ENCODE results near the gene LST1. TPM values are rescaled to one million over a fixed set of nuclear protein-coding genes. Genes with fewer than 3 reads are reported as not detected.

Gene LST1
- total RNA-seq, 1 experiment from 2014 or later, result not detected

- Histone ChIP-seq H3K27me3 (ENCODE audit: low read length) (no peaks in the 10 kb centered on the region), H3K36me3 (ENCODE audit: low read depth, low read length) (no peaks in the 10 kb centered on the region), H2AFZ (ENCODE audit: low read length) (no peak overlapping the region), H3K79me2 (ENCODE audit: low read length) (no peaks in the 10 kb centered on the region), H3K9me2 (replicated peaks; ENCODE audit: low read length) (no peaks in the 10 kb centered on the region), H3K4me2 (ENCODE audit: low read length) (no peak overlapping the region), H3F3A (ENCODE audit: low read length, unreplicated experiment) (no peaks in the 10 kb centered on the region), H3K4me3 (ENCODE audit: low read length) (no peak overlapping the region), H3K9me3 (ENCODE audit: low read length) (no peaks in the 10 kb centered on the region), H3K4me1 (ENCODE audit: insufficient read depth, low read length) (no peaks in the 10 kb centered on the region), H3K27ac (ENCODE audit: low read length) (no peak overlapping the region), H4K20me1 (ENCODE audit: low read length) (no peaks in the 10 kb centered on the region), H3K9ac (ENCODE audit: low read length) (no peak overlapping the region)
- POLR2A ChIA-PET (ENCODE audit: unreplicated experiment), result interaction anchor here (0.5 kb wide), 1 partner anchor 72 kb away, joined by 5 read pairs; the partner anchor contains the start of gene GPANK1
- ATAC-seq, result no peak
- intact Hi-C loops (cut with micrococcal nuclease), result no loop called here
- BruUV-seq (replicated peaks), result no TSS peak
- CTCF ChIA-PET, result no interaction called here
- TF ChIP-seq EZH2phosphoT487 (IDR thresholded peaks at IDR 0.05; ENCODE audit: borderline replicate concordance, low read length), result no peak
- no peak for DNase-seq
Measured at GRCh38 chr6:31592396-31592771, 6.3 kb downstream of the LST1 start.

GRCh38 chr6:31597006-31597405, 10.9 kb downstream of the LST1 start:
- no TSS peak for BruUV-seq (replicated peaks)
- ChIA-PET POLR2A (ENCODE audit: unreplicated experiment) (no interaction called here), CTCF (interaction anchor here (0.7 to 3.5 kb wide), 3 partner anchors 16 to 46 kb away, joined by 3 to 37 read pairs (median 4); no protein-coding TSS in a partner anchor)
- no peaks in the 10 kb centered on the region for H3K36me3 ChIP-seq (ENCODE audit: low read depth, low read length)
- ATAC-seq, result peak; percentile 76
- H3K9me3 ChIP-seq (ENCODE audit: low read length), result no peaks in the 10 kb centered on the region
- H3K4me2 ChIP-seq (ENCODE audit: low read length), result no peak overlapping the region
- H3K27me3 ChIP-seq (ENCODE audit: low read length), result no peaks in the 10 kb centered on the region
- H3K9ac ChIP-seq (ENCODE audit: low read length), result no peak overlapping the region
- no peaks in the 10 kb centered on the region for H3K79me2 ChIP-seq (ENCODE audit: low read length)
- H3K4me1 ChIP-seq (ENCODE audit: insufficient read depth, low read length), result no peaks in the 10 kb centered on the region
- peak; percentile 61 for TF ChIP-seq CTCF (conservative IDR thresholded peaks at IDR 0.05; ENCODE audit: low read depth, low read length)
- TF ChIP-seq EZH2phosphoT487 (IDR thresholded peaks at IDR 0.05; ENCODE audit: borderline replicate concordance, low read length), result no peak
- no peak for TF ChIP-seq EZH2 (IDR thresholded peaks at IDR 0.05; ENCODE audit: low read length, unreplicated experiment)
- H3F3A ChIP-seq (ENCODE audit: low read length, unreplicated experiment), result no peaks in the 10 kb centered on the region
- DNase-seq, result peak; percentile 58
- H2AFZ ChIP-seq (ENCODE audit: low read length), result no peak overlapping the region
- H4K20me1 ChIP-seq (ENCODE audit: low read length), result no peaks in the 10 kb centered on the region
- no peak overlapping the region for H3K4me3 ChIP-seq (ENCODE audit: low read length)
- H3K27ac ChIP-seq (ENCODE audit: low read length), result no peak overlapping the region
- intact Hi-C loops (cut with micrococcal nuclease), result no loop called here
- H3K9me2 ChIP-seq (replicated peaks; ENCODE audit: low read length), result no peaks in the 10 kb centered on the region

- TF ChIP-seq EZH2phosphoT487 (IDR thresholded peaks at IDR 0.05; ENCODE audit: borderline replicate concordance, low read length) (no peak), EZH2 (IDR thresholded peaks at IDR 0.05; ENCODE audit: low read length, unreplicated experiment) (no peak)
- ATAC-seq (no peak), DNase-seq (no peak)
- no peaks in the 10 kb centered on the region for H3F3A ChIP-seq (ENCODE audit: low read length, unreplicated experiment)
- H3K27me3 ChIP-seq (ENCODE audit: low read length), result no peaks in the 10 kb centered on the region
- H3K4me1 ChIP-seq (ENCODE audit: insufficient read depth, low read length), result no peaks in the 10 kb centered on the region
- ChIA-PET POLR2A (ENCODE audit: unreplicated experiment) (no interaction called here), CTCF (no interaction called here)
- H3K9me3 ChIP-seq (ENCODE audit: low read length), result no peaks in the 10 kb centered on the region
- H3K4me3 ChIP-seq (ENCODE audit: low read length), result no peak overlapping the region
- no peak overlapping the region for H2AFZ ChIP-seq (ENCODE audit: low read length)
- no TSS peak for BruUV-seq (replicated peaks)
- intact Hi-C loops (cut with micrococcal nuclease), result no loop called here
- H3K4me2 ChIP-seq (ENCODE audit: low read length), result no peak overlapping the region
- H3K36me3 ChIP-seq (ENCODE audit: low read depth, low read length), result no peaks in the 10 kb centered on the region
- no peak overlapping the region for H3K9ac ChIP-seq (ENCODE audit: low read length)
- H3K27ac ChIP-seq (ENCODE audit: low read length), result no peak overlapping the region
- H3K79me2 ChIP-seq (ENCODE audit: low read length), result no peaks in the 10 kb centered on the region
- H3K9me2 ChIP-seq (replicated peaks; ENCODE audit: low read length), result no peaks in the 10 kb centered on the region
- no peaks in the 10 kb centered on the region for H4K20me1 ChIP-seq (ENCODE audit: low read length)
Measured at GRCh38 chr6:31607317-31607716, 21.2 kb downstream of the LST1 start.

All from PC-3 (cell line).